HCT116 (cell line): ENCODE results near the gene PGPEP1. TPM values are rescaled to one million over a fixed set of nuclear protein-coding genes. Genes with fewer than 3 reads are reported as not detected.

Source experiments
- ATAC-seq: fragments of 200-7000 bp; cut with Tn5 transposase; 2 replicates; pipeline ENCODE4 v1.9.1; 2020; ENCODE audit warnings: mild to moderate bottlenecking, moderate library complexity
- BruUV-seq: library from RNA; stranded (reverse); fragments of 400-500 nt; replicated peaks from 2 replicates; lab custom pipeline; 2021; lab: Mats Ljungman, UMichigan
- CTCF ChIA-PET: fragments of 300-600 bp; sonication (Branson Sonifier 250); formaldehyde crosslinking; loops from one replicate; lab custom pipeline; 2021; ENCODE audit warnings: antibody characterized with exemption; lab: Charles Lee
- POLR2A ChIA-PET: fragments of 300-600, 350-600 bp; sonication (Branson Sonifier 250); formaldehyde crosslinking; loops from one replicate; lab custom pipeline; 2021; ENCODE audit warnings: antibody characterized with exemption; lab: Charles Lee
- RAD21 ChIA-PET, 2 experiments: fragments of 300-600 bp; sonication (Branson Sonifier 250); formaldehyde crosslinking; loops; one replicate each; lab custom pipeline; 2023; ENCODE audit warnings: low total read pairs in 2 of 2; ENCODE audit not compliant: uncharacterized antibody in 2 of 2, unreplicated experiment in 2 of 2, low non-redundant PET in 1 of 2; lab: Charles Lee
- DNase-seq: peaks from one replicate; pipeline ENCODE4 v3.0.0-alpha.2; 2010; ENCODE audit warnings: low read depth, low spot score
- H2AFZ ChIP-seq: fragments of 200-600 bp; shearing (Covaris generic), sonication (generic); 2 replicates; pipeline ENCODE4 v1.6.1; 2017; ENCODE audit warnings: low read depth, mixed run types, mixed read lengths, antibody characterized with exemption, low read length; ENCODE audit not compliant: poor library complexity, severe bottlenecking
- H3K27ac ChIP-seq: 2 replicates; pipeline ENCODE4 v1.5.1; 2012; ENCODE audit warnings: low read depth, low read length
- H3K27me3 ChIP-seq: fragments of 200-600 bp; sonication (generic); 2 replicates; pipeline ENCODE4 v1.6.1; 2016; ENCODE audit warnings: mixed run types, low read length, mixed read lengths; ENCODE audit not compliant: insufficient read depth
- H3K36me3 ChIP-seq, 2 experiments: fragments of 200-500 bp in 1 of 2; fragments of 200-600 bp in 1 of 2; sonication (Bioruptor generic) in 1 of 2; sonication (generic) in 1 of 2; 2 replicates each; pipeline versions ENCODE4 v1.5.1 to v1.6.1; 2014 to 2016; ENCODE audit warnings: low read length in 2 of 2, inconsistent platforms in 1 of 2, mixed read lengths in 1 of 2, mixed run types in 1 of 2; ENCODE audit not compliant: insufficient read depth in 2 of 2, control insufficient read depth in 1 of 2
- H3K4me1 ChIP-seq, 2 experiments: fragments of 200-600 bp in 1 of 2; sonication (generic) in 1 of 2; 2 replicates each; pipeline versions ENCODE4 v1.5.1 to v1.6.1; 2012 to 2017; ENCODE audit warnings: low read length in 2 of 2, inconsistent platforms in 1 of 2, mild to moderate bottlenecking in 1 of 2, mixed read lengths in 1 of 2, mixed run types in 1 of 2, moderate library complexity in 1 of 2; ENCODE audit not compliant: insufficient read depth in 2 of 2, control insufficient read depth in 1 of 2
- H3K4me2 ChIP-seq: fragments of 200-600 bp; sonication (generic); 2 replicates; pipeline ENCODE4 v1.6.1; 2017; ENCODE audit warnings: mixed run types, low read length, mixed read lengths
- H3K4me3 ChIP-seq, 2 experiments: fragments of 200-600 bp in 1 of 2; sonication (generic) in 1 of 2; replicated peaks in 1 of 2; 2 replicates each; pipeline ENCODE4 v1.5.1; 2011 to 2016; ENCODE audit warnings: low read length in 2 of 2, control low read depth in 1 of 2, low read depth in 1 of 2, mild to moderate bottlenecking in 1 of 2, mixed read lengths in 1 of 2, mixed run types in 1 of 2
- H3K79me2 ChIP-seq: fragments of 200-600 bp; sonication (generic); 2 replicates; pipeline ENCODE4 v1.6.1; 2017; ENCODE audit warnings: mild to moderate bottlenecking, mixed run types, low read length, moderate library complexity, mixed read lengths; ENCODE audit not compliant: insufficient read depth
- H3K9ac ChIP-seq: fragments of 200-600 bp; sonication (generic); 2 replicates; pipeline ENCODE4 v1.6.1; 2016; ENCODE audit warnings: low read length, mixed read lengths
- H3K9me2 ChIP-seq: fragments of 200-600 bp; sonication (generic), shearing (Covaris generic); 2 replicates; pipeline ENCODE4 v1.6.1; 2017; ENCODE audit warnings: mixed run types, mild to moderate bottlenecking, moderate library complexity; ENCODE audit not compliant: insufficient read depth
- H3K9me3 ChIP-seq, 2 experiments: fragments of 200-500 bp in 1 of 2; fragments of 200-600 bp in 1 of 2; sonication (Bioruptor generic) in 1 of 2; sonication (generic) in 1 of 2; 2 replicates each; pipeline ENCODE4 v1.6.1; 2014 to 2017; ENCODE audit warnings: low read length in 2 of 2, mixed read lengths in 2 of 2, inconsistent platforms in 1 of 2, low read depth in 1 of 2, mild to moderate bottlenecking in 1 of 2, mixed run types in 1 of 2, moderate library complexity in 1 of 2; ENCODE audit not compliant: control insufficient read depth in 1 of 2, insufficient read depth in 1 of 2
- H4K20me1 ChIP-seq: fragments of 200-600 bp; sonication (generic), shearing (Covaris generic); 2 replicates; pipeline ENCODE4 v1.6.1; 2017; ENCODE audit warnings: mixed run types, mild to moderate bottlenecking, moderate library complexity; ENCODE audit not compliant: insufficient read depth
- CTCF ChIP-seq, 3 experiments: fragments of 200-600 bp in 1 of 3; sonication (generic) in 1 of 3; IDR thresholded peaks in 2 of 3; conservative IDR thresholded peaks in 1 of 3; 2 replicates each; pipeline ENCODE4 v1.5.1; 2012 to 2017; ENCODE audit warnings: low read depth in 2 of 3, low read length in 2 of 3, antibody characterized with exemption in 1 of 3, borderline replicate concordance in 1 of 3, control low read depth in 1 of 3, mild to moderate bottlenecking in 1 of 3, mixed read lengths in 1 of 3, mixed run types in 1 of 3, moderate library complexity in 1 of 3; ENCODE audit not compliant: insufficient read depth in 1 of 3
- EZH2 ChIP-seq: fragments of 200-600 bp; sonication (generic); IDR thresholded peaks from 2 replicates; pipeline ENCODE4 v1.6.1; 2017; ENCODE audit warnings: antibody characterized with exemption, mixed run types
- FOSL1 ChIP-seq: IDR thresholded peaks from 2 replicates; pipeline ENCODE4 v1.6.1; 2012; ENCODE audit warnings: low read depth
- POLR2A ChIP-seq: IDR thresholded peaks from 2 replicates; pipeline ENCODE4 v1.7.0; 2011; ENCODE audit warnings: borderline replicate concordance; ENCODE audit not compliant: insufficient read depth, insufficient read length; ENCODE audit errors: extremely low read depth
- SIN3A ChIP-seq: IDR thresholded peaks from 2 replicates; pipeline ENCODE4 v1.6.1; 2012; ENCODE audit warnings: low read depth
- TCF7L2 ChIP-seq: IDR thresholded peaks from 2 replicates; pipeline ENCODE4 v1.7.0; 2011; ENCODE audit warnings: borderline replicate concordance, inconsistent platforms; ENCODE audit not compliant: insufficient read depth, insufficient read length; ENCODE audit errors: extremely low read depth
- ZFX ChIP-seq: fragments of 450-650 bp; IDR thresholded peaks from 2 replicates; pipeline ENCODE4 v1.6.1; 2017
- ZNF274 ChIP-seq: fragments of 200-500 bp; sonication (Bioruptor generic); IDR thresholded peaks from 2 replicates; pipeline ENCODE4 v1.6.1; 2014; ENCODE audit warnings: mild to moderate bottlenecking, low read depth, low read length, inconsistent platforms
- intact Hi-C: fragments of 100-400 bp; cut with micrococcal nuclease; formaldehyde crosslinking; loops from 2 replicates; pipeline ENCODE4 v1.10.0; 2022
- total RNA-seq: library from RNA; stranded (reverse); gene quantifications from one replicate; pipeline ENCODE4 v1.2.1, GENCODE V29; 2021; ENCODE audit not compliant: unreplicated experiment

Gene PGPEP1
- total RNA-seq, 1 experiment from 2014 or later, result 30.9 TPM

DNA sequence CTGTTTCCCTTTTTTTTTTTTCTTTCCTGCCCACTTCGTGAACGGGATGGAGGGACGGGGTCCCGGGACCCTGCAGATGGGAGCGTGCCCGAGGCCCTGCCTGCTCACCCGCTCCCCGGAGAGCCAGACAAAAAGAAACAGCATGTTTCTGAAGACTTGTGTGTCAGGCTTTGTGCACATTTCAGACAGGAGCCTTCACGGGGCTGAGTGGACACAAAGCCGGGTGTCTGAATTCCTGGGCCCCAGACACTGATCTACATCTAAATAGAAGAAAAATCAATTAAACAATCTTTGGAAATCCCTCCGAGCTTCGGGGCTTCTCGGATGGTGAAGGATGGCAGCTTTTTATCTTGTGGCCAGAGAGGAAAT lies 4.2 kb downstream of the PGPEP1 start:
- no TSS peak for BruUV-seq
- ChIA-PET RAD21 (interaction anchor here in 1 of 2 experiments (0.6 kb wide), 1 partner anchor 43 kb away, joined by 3 read pairs; no protein-coding TSS in a partner anchor), CTCF (interaction anchor here (1.4 kb wide), 1 partner anchor 16 kb away, joined by 4 read pairs; no protein-coding TSS in a partner anchor), POLR2A (no interaction called here)
- ATAC-seq (no peak), DNase-seq (no peak)
- Histone ChIP-seq H3K4me3 (no peak overlapping the region), H3K4me1 (peaks cover 35 to 70% of the 10 kb centered on the region in 2 experiments), H3K27me3 (no peaks in the 10 kb centered on the region), H3K4me2 (peak overlapping the region; percentile 59), H3K9me2 (no peaks in the 10 kb centered on the region), H3K9me3 (no peaks in the 10 kb centered on the region), H4K20me1 (no peaks in the 10 kb centered on the region), H2AFZ (no peak overlapping the region), H3K79me2 (no peaks in the 10 kb centered on the region), H3K9ac (peak overlapping the region; percentile 33; the same call in 1 of the 2 replicates), H3K36me3 (no peaks in the 10 kb centered on the region; a peak in 2 of 4 replicates), H3K27ac (no peak overlapping the region; the same call in 1 of the 2 replicates)
- intact Hi-C loops, result loop anchor here (5.0 kb wide), 1 partner anchor 67 kb away; no protein-coding TSS in a partner anchor
- TF ChIP-seq ZFX (no peak), FOSL1 (no peak), ZNF274 (no peak), EZH2 (no peak), SIN3A (no peak), TCF7L2 (no peak), POLR2A (no peak), CTCF (IDR thresholded peaks at IDR 0.05 in 2 of 3, conservative IDR thresholded peaks at IDR 0.05 in 1 of 3; ENCODE audit: borderline replicate concordance in 1 of 3, insufficient read depth in 1 of 3, low read depth in 2 of 3, low read length in 2 of 3) (no peak)
